Panc1 (cell line): Measurements from ENCODE around the gene GFI1B. TPM values are rescaled to one million over a fixed set of nuclear protein-coding genes. Genes with fewer than 3 reads are reported as not detected.
A peak's percentile ranks its signal among the peaks of the same experiment; 100 is the strongest.

Experiments
- ATAC-seq: fragments of 200-7000 bp; cut with Tn5 transposase; 2 replicates; pipeline ENCODE4 v1.9.1; 2020; ENCODE audit warnings: mild to moderate bottlenecking, moderate library complexity
- BruUV-seq: library from RNA; stranded (reverse); fragments of 400-500 nt; replicated peaks from 2 replicates; lab custom pipeline; 2021; lab: Mats Ljungman, UMichigan
- CTCF ChIA-PET: fragments of 300-600 bp; sonication (Branson Sonifier 250); formaldehyde crosslinking; loops from one replicate; lab custom pipeline; 2022; ENCODE audit warnings: antibody characterized with exemption; lab: Charles Lee
- POLR2A ChIA-PET: fragments of 300-600 bp; sonication (Branson Sonifier 250); formaldehyde crosslinking; loops from one replicate; lab custom pipeline; 2022; ENCODE audit warnings: antibody characterized with exemption; lab: Charles Lee
- DNase-seq: peaks from one replicate; pipeline ENCODE4 v3.0.0-alpha.2; 2010; ENCODE audit warnings: low read depth, low spot score
- H3K27ac ChIP-seq: 2 replicates; pipeline ENCODE4 v1.5.1; 2011; ENCODE audit warnings: mild to moderate bottlenecking, low read length, inconsistent platforms
- H3K27me3 ChIP-seq: fragments of 200-500 bp; sonication (Bioruptor generic); 2 replicates; pipeline ENCODE4 v1.6.0; 2014; ENCODE audit warnings: low read length, inconsistent platforms; ENCODE audit not compliant: control insufficient read depth, insufficient read depth
- H3K36me3 ChIP-seq: fragments of 200-500 bp; sonication (Bioruptor generic); 2 replicates; pipeline ENCODE4 v1.5.1; 2014; ENCODE audit warnings: inconsistent platforms, mild to moderate bottlenecking, low read length, moderate library complexity; ENCODE audit not compliant: control insufficient read depth, insufficient read depth
- H3K4me1 ChIP-seq: 2 replicates; pipeline ENCODE4 v1.5.1; 2011; ENCODE audit warnings: inconsistent platforms, mild to moderate bottlenecking, low read length, moderate library complexity; ENCODE audit not compliant: control insufficient read depth, insufficient read depth
- H3K4me3 ChIP-seq, 2 experiments: 2 replicates each; pipeline ENCODE4 v1.5.1; 2011 to 2012; ENCODE audit warnings: low read depth in 2 of 2, low read length in 2 of 2, mild to moderate bottlenecking in 2 of 2, inconsistent platforms in 1 of 2, moderate library complexity in 1 of 2
- H3K9me3 ChIP-seq: fragments of 200-500 bp; sonication (Bioruptor generic); 2 replicates; pipeline ENCODE4 v1.5.1; 2014; ENCODE audit warnings: low read depth, mild to moderate bottlenecking, inconsistent platforms, low read length, moderate library complexity; ENCODE audit not compliant: control insufficient read depth, insufficient read depth
- POLR2AphosphoS5 ChIP-seq: IDR thresholded peaks from 2 replicates; pipeline ENCODE4 v1.6.1; 2012; ENCODE audit warnings: mild to moderate bottlenecking, low read depth, low read length, moderate library complexity
- SIN3A ChIP-seq: IDR thresholded peaks from 2 replicates; pipeline ENCODE4 v1.6.1; 2012; ENCODE audit warnings: low read depth, mild to moderate bottlenecking, low read length, moderate library complexity, borderline replicate concordance; ENCODE audit not compliant: insufficient read depth
- TCF7L2 ChIP-seq: IDR thresholded peaks from 2 replicates; pipeline ENCODE4 v1.6.1; 2011; ENCODE audit warnings: mild to moderate bottlenecking, low read depth, low read length, inconsistent platforms
- in situ Hi-C: cut with HindIII; loops from 2 replicates; pipeline ENCODE4 v1.10.0; 2016; ENCODE audit warnings: low sequenced_read_pairs, low pct_unique_long_range_greater_than_20kb
- intact Hi-C: fragments of 100-400 bp; cut with micrococcal nuclease; formaldehyde crosslinking; loops from one replicate; pipeline ENCODE4 v1.10.0; 2022; ENCODE audit not compliant: unreplicated experiment
- total RNA-seq: library from RNA; stranded (reverse); gene quantifications from one replicate; pipeline ENCODE4 v1.2.1, GENCODE V29; 2021; ENCODE audit not compliant: unreplicated experiment
- TF ChIP-seq, protein P1 (sequence below): fragments of 450-650 bp; IDR thresholded peaks from 2 replicates; pipeline ENCODE4 v1.5.1; 2017; ENCODE audit warnings: mild to moderate bottlenecking
- TF ChIP-seq, protein P2 (sequence below), 2 experiments: IDR thresholded peaks; 2 replicates each; pipeline ENCODE4 v1.6.1; 2011 to 2012; ENCODE audit warnings: low read depth in 2 of 2, control low read depth in 1 of 2, low read length in 1 of 2, mild to moderate bottlenecking in 1 of 2, moderate library complexity in 1 of 2; ENCODE audit not compliant: insufficient read depth in 1 of 2

The GFI1B gene
- total RNA-seq, 1 experiment from 2014 or later: 0.08 TPM

DNA sequence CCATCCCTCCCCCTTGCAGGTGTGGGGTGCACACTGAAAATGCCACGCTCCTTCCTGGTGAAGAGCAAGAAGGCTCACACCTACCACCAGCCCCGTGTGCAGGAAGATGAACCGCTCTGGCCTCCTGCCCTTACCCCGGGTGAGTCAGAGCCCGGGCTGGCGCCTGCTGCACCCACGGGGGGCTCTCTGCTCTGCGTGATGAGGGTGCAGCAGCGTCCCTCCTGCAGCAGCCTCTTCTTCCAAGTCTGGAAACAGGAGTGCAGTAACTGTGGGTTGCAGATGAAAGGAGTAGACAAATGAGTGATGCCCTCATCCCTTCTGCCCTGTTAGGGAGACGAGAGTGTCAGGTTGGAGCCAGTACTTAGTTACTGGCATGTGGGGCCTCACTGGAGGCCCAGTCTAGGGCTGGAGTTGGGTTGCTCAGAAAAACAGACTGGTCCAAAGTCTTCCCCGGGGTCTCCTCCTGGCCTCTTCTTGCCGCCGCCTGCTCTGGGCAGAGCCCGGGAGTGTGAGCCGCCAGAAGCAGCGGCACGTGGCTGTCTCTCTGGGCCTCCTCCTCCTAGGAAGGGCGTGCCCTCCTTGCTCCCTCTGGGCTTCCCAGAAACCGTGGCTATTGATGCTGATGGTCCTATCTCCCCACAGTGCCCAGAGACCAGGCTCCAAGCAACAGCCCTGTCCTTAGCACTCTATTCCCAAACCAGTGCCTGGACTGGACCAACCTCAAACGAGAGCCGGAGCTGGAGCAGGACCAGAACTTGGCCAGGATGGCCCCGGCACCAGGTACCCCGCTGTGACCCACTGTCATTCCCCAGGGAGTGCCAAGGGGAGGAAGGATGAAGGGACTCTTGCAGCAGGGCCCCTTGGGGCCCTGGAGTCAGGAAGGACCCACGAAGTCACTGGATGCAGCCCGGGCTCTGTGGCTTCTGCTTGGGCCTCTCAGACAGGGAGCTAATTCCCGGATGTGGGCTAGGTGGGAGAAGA lies 8.4 kb downstream of the GFI1B start:
- no TSS peak for BruUV-seq
- ChIA-PET POLR2A (no interaction called here), CTCF (no interaction called here)
- no peak overlapping the region for H3K4me3 ChIP-seq
- no peaks in the 10 kb centered on the region for H3K9me3 ChIP-seq
- no peaks in the 10 kb centered on the region for H3K36me3 ChIP-seq
- TF ChIP-seq, protein P1, sequence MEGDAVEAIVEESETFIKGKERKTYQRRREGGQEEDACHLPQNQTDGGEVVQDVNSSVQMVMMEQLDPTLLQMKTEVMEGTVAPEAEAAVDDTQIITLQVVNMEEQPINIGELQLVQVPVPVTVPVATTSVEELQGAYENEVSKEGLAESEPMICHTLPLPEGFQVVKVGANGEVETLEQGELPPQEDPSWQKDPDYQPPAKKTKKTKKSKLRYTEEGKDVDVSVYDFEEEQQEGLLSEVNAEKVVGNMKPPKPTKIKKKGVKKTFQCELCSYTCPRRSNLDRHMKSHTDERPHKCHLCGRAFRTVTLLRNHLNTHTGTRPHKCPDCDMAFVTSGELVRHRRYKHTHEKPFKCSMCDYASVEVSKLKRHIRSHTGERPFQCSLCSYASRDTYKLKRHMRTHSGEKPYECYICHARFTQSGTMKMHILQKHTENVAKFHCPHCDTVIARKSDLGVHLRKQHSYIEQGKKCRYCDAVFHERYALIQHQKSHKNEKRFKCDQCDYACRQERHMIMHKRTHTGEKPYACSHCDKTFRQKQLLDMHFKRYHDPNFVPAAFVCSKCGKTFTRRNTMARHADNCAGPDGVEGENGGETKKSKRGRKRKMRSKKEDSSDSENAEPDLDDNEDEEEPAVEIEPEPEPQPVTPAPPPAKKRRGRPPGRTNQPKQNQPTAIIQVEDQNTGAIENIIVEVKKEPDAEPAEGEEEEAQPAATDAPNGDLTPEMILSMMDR: no peak
- TF ChIP-seq POLR2AphosphoS5 (no peak), TCF7L2 (no peak), SIN3A (no peak)
- TF ChIP-seq, protein P2, sequence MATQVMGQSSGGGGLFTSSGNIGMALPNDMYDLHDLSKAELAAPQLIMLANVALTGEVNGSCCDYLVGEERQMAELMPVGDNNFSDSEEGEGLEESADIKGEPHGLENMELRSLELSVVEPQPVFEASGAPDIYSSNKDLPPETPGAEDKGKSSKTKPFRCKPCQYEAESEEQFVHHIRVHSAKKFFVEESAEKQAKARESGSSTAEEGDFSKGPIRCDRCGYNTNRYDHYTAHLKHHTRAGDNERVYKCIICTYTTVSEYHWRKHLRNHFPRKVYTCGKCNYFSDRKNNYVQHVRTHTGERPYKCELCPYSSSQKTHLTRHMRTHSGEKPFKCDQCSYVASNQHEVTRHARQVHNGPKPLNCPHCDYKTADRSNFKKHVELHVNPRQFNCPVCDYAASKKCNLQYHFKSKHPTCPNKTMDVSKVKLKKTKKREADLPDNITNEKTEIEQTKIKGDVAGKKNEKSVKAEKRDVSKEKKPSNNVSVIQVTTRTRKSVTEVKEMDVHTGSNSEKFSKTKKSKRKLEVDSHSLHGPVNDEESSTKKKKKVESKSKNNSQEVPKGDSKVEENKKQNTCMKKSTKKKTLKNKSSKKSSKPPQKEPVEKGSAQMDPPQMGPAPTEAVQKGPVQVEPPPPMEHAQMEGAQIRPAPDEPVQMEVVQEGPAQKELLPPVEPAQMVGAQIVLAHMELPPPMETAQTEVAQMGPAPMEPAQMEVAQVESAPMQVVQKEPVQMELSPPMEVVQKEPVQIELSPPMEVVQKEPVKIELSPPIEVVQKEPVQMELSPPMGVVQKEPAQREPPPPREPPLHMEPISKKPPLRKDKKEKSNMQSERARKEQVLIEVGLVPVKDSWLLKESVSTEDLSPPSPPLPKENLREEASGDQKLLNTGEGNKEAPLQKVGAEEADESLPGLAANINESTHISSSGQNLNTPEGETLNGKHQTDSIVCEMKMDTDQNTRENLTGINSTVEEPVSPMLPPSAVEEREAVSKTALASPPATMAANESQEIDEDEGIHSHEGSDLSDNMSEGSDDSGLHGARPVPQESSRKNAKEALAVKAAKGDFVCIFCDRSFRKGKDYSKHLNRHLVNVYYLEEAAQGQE (IDR thresholded peaks at IDR 0.05; ENCODE audit: insufficient read depth in 1 of 2, low read depth in 2 of 2, low read length in 1 of 2): no peak
- in situ Hi-C loops (no loop called here), intact Hi-C loops (no loop called here)
- DNase-seq (no peak), ATAC-seq (no peak; the same call in 1 of the 2 replicates)
- no peaks in the 10 kb centered on the region for H3K27me3 ChIP-seq
- H3K4me1 ChIP-seq: no peaks in the 10 kb centered on the region
- no peak overlapping the region for H3K27ac ChIP-seq

DNA sequence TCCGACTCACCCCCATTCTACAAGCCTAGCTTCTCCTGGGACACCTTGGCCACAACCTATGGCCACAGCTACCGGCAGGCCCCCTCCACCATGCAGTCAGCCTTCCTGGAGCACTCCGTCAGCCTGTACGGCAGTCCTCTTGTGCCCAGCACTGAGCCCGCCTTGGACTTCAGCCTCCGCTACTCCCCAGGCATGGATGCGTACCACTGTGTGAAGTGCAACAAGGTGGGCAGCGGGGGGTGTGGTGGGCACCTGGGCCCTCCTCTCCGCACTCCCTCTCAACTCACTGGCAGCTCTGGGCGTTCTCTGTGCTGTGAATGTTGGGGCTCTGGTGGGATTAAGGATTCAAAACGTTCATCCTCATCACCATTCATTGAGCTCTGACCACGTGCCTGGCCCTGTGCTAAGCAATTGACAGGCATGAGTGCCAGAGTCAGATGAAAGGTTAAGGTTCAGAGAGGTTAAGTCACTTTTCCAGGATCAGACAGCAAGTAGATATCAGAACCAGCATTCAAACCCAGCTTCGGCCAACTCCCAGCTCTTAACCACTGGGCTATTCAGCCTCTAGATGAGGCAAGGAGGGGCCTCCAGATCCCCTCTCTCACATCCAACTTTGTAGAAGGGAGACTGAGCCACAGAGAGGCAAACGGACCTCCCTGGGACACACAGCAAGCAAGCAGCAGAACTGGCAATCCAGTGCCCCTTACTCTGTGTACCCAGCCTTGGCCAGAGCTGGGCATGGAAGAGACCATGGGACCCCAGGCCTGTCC lies 9.9 kb downstream of the GFI1B start:
- in situ Hi-C loops: no loop called here
- intact Hi-C loops: no loop called here
- no peak overlapping the region for H3K27ac ChIP-seq
- BruUV-seq: no TSS peak
- no peaks in the 10 kb centered on the region for H3K9me3 ChIP-seq
- DNase-seq (no peak), ATAC-seq (0 out of 2 replicates have a peak, but pooled peaks have one; percentile 12)
- no peak overlapping the region for H3K4me3 ChIP-seq
- CTCF ChIA-PET: interaction anchor here (1.1 kb wide), 1 partner anchor 30 kb away, joined by 6 read pairs; no protein-coding TSS in a partner anchor
- H3K27me3 ChIP-seq: no peaks in the 10 kb centered on the region
- POLR2A ChIA-PET: no interaction called here
- H3K36me3 ChIP-seq: no peaks in the 10 kb centered on the region
- H3K4me1 ChIP-seq: no peaks in the 10 kb centered on the region
- no peak for TF ChIP-seq SIN3A
- TF ChIP-seq, protein P2 (IDR thresholded peaks at IDR 0.05; ENCODE audit: insufficient read depth in 1 of 2, low read depth in 2 of 2, low read length in 1 of 2): no peak
- no peak for TF ChIP-seq POLR2AphosphoS5
- no peak for TF ChIP-seq TCF7L2
- TF ChIP-seq, protein P1: no peak
